ENCODE results near the gene SLC52A3. TPM values are rescaled to one million over a fixed set of nuclear protein-coding genes. Genes with fewer than 3 reads are reported as not detected.

Gene SLC52A3
- total RNA-seq, 2 experiments from 2014 or later = not detected

GRCh38 chr20:760751-761417 lies 7.4 kb downstream of the SLC52A3 start:
- peaks cover 10% of the 10 kb centered on the region for H3K27me3 Mint-ChIP-seq
- H3K36me3 Mint-ChIP-seq (ENCODE audit: low read depth) = no peaks in the 10 kb centered on the region
- no peak overlapping the region for H3K27ac Mint-ChIP-seq
- H3K9me3 Mint-ChIP-seq = no peaks in the 10 kb centered on the region
- H3K4me3 Mint-ChIP-seq = no peak overlapping the region
- POLR2A ChIA-PET = no interaction called here
- DNase-seq = peak; percentile 17
- peaks cover 6% of the 10 kb centered on the region for H3K4me1 Mint-ChIP-seq
- CTCF ChIA-PET = no interaction called here

GRCh38 chr20:757506-757905 lies 10.8 kb downstream of the SLC52A3 start:
- no peaks in the 10 kb centered on the region for H3K9me3 Mint-ChIP-seq
- no peak overlapping the region for H3K4me3 Mint-ChIP-seq
- H3K36me3 Mint-ChIP-seq (ENCODE audit: low read depth) = no peaks in the 10 kb centered on the region
- ChIA-PET CTCF (no interaction called here), POLR2A (no interaction called here)
- peaks cover 9% of the 10 kb centered on the region for H3K4me1 Mint-ChIP-seq
- no peak overlapping the region for H3K27ac Mint-ChIP-seq
- peaks cover 13% of the 10 kb centered on the region for H3K27me3 Mint-ChIP-seq
- no peak for DNase-seq

- ChIA-PET CTCF (interaction anchor here (0.6 kb wide), 1 partner anchor 39 kb away, joined by 3 read pairs; no protein-coding TSS in a partner anchor), POLR2A (no interaction called here)
- Mint-ChIP-seq H3K4me3 (no peak overlapping the region), H3K9me3 (no peaks in the 10 kb centered on the region), H3K27ac (no peak overlapping the region), H3K36me3 (ENCODE audit: low read depth) (no peaks in the 10 kb centered on the region), H3K4me1 (peaks cover 9% of the 10 kb centered on the region), H3K27me3 (peaks cover 15% of the 10 kb centered on the region)
- DNase-seq = no peak
These were observed 12.4 kb downstream of the SLC52A3 start for GRCh38 chr20:755941-756340.

- H3K4me1 Mint-ChIP-seq = peaks cover 9% of the 10 kb centered on the region
- H3K27me3 Mint-ChIP-seq = peaks cover 15% of the 10 kb centered on the region
- H3K4me3 Mint-ChIP-seq = no peak overlapping the region
- H3K27ac Mint-ChIP-seq = no peak overlapping the region
- DNase-seq = no peak
- CTCF ChIA-PET = no interaction called here
- no peaks in the 10 kb centered on the region for H3K9me3 Mint-ChIP-seq
- H3K36me3 Mint-ChIP-seq (ENCODE audit: low read depth) = no peaks in the 10 kb centered on the region
- POLR2A ChIA-PET = no interaction called here
These were observed 13.4 kb downstream of the SLC52A3 start for GRCh38 chr20:754904-755303.

- ChIA-PET CTCF (no interaction called here), POLR2A (no interaction called here)
- Mint-ChIP-seq H3K4me3 (no peak overlapping the region), H3K27ac (no peak overlapping the region), H3K27me3 (peaks cover 15% of the 10 kb centered on the region), H3K4me1 (peaks cover 9% of the 10 kb centered on the region), H3K36me3 (ENCODE audit: low read depth) (no peaks in the 10 kb centered on the region), H3K9me3 (no peaks in the 10 kb centered on the region)
- no peak for DNase-seq
These were observed 14.2 kb downstream of the SLC52A3 start for GRCh38 chr20:753897-754635.

- no peak for DNase-seq
- CTCF ChIA-PET = no interaction called here
- POLR2A ChIA-PET = no interaction called here
- Mint-ChIP-seq H3K27me3 (peaks cover 12% of the 10 kb centered on the region), H3K27ac (no peak overlapping the region), H3K9me3 (no peaks in the 10 kb centered on the region), H3K36me3 (ENCODE audit: low read depth) (no peaks in the 10 kb centered on the region), H3K4me3 (no peak overlapping the region), H3K4me1 (peaks cover 9% of the 10 kb centered on the region)
These were observed 15.2 kb downstream of the SLC52A3 start for GRCh38 chr20:753136-753535.

- ChIA-PET POLR2A (no interaction called here), CTCF (no interaction called here)
- no peak overlapping the region for H3K27ac Mint-ChIP-seq
- peaks cover 2% of the 10 kb centered on the region for H3K4me1 Mint-ChIP-seq
- DNase-seq = no peak
- H3K9me3 Mint-ChIP-seq = no peaks in the 10 kb centered on the region
- H3K4me3 Mint-ChIP-seq = no peak overlapping the region
- no peaks in the 10 kb centered on the region for H3K36me3 Mint-ChIP-seq (ENCODE audit: low read depth)
- peaks cover 6% of the 10 kb centered on the region for H3K27me3 Mint-ChIP-seq
These were observed 16.0 kb downstream of the SLC52A3 start for GRCh38 chr20:752291-752690.

- ChIA-PET CTCF (no interaction called here), POLR2A (no interaction called here)
- Mint-ChIP-seq H3K4me1 (peaks cover 2% of the 10 kb centered on the region), H3K36me3 (ENCODE audit: low read depth) (no peaks in the 10 kb centered on the region), H3K4me3 (no peak overlapping the region), H3K9me3 (no peaks in the 10 kb centered on the region), H3K27ac (no peak overlapping the region), H3K27me3 (peaks cover 6% of the 10 kb centered on the region)
- no peak for DNase-seq
These were observed 16.5 kb downstream of the SLC52A3 start for GRCh38 chr20:751761-752160.

- ChIA-PET POLR2A (no interaction called here), CTCF (no interaction called here)
- Mint-ChIP-seq H3K4me3 (no peak overlapping the region), H3K27me3 (peaks cover 6% of the 10 kb centered on the region), H3K9me3 (peaks cover 4% of the 10 kb centered on the region), H3K4me1 (peaks cover 2% of the 10 kb centered on the region), H3K36me3 (ENCODE audit: low read depth) (no peaks in the 10 kb centered on the region), H3K27ac (no peak overlapping the region)
- DNase-seq = no peak
These were observed 17.5 kb downstream of the SLC52A3 start for GRCh38 chr20:750801-751200.

- Mint-ChIP-seq H3K4me3 (no peak overlapping the region), H3K9me3 (peaks cover 22% of the 10 kb centered on the region), H3K27ac (no peak overlapping the region), H3K27me3 (peaks cover 1% of the 10 kb centered on the region), H3K36me3 (ENCODE audit: low read depth) (peaks cover 2% of the 10 kb centered on the region), H3K4me1 (no peaks in the 10 kb centered on the region)
- no peak for DNase-seq
- ChIA-PET CTCF (interaction anchor here (1.5 kb wide), 1 partner anchor 17 kb away, joined by 3 read pairs; no protein-coding TSS in a partner anchor), POLR2A (no interaction called here)
These were observed 22.5 kb downstream of the SLC52A3 start for GRCh38 chr20:745683-746301.

- Mint-ChIP-seq H3K9me3 (peaks cover 22% of the 10 kb centered on the region), H3K4me3 (no peak overlapping the region), H3K36me3 (ENCODE audit: low read depth) (peaks cover 2% of the 10 kb centered on the region), H3K27me3 (no peaks in the 10 kb centered on the region), H3K27ac (no peak overlapping the region), H3K4me1 (no peaks in the 10 kb centered on the region)
- no peak for DNase-seq
- ChIA-PET CTCF (no interaction called here), POLR2A (no interaction called here)
These were observed 26.1 kb downstream of the SLC52A3 start for GRCh38 chr20:742156-742555.

GRCh38 chr20:741620-742019 lies 26.7 kb downstream of the SLC52A3 start:
- DNase-seq = no peak
- H3K27ac Mint-ChIP-seq = no peak overlapping the region
- peaks cover 22% of the 10 kb centered on the region for H3K9me3 Mint-ChIP-seq
- no peaks in the 10 kb centered on the region for H3K27me3 Mint-ChIP-seq
- CTCF ChIA-PET = no interaction called here
- H3K4me1 Mint-ChIP-seq = no peaks in the 10 kb centered on the region
- peaks cover 2% of the 10 kb centered on the region for H3K36me3 Mint-ChIP-seq (ENCODE audit: low read depth)
- H3K4me3 Mint-ChIP-seq = no peak overlapping the region
- POLR2A ChIA-PET = no interaction called here

- CTCF ChIA-PET = interaction anchor here (1.0 kb wide), 1 partner anchor 25 kb away, joined by 3 read pairs; no protein-coding TSS in a partner anchor
- Mint-ChIP-seq H3K4me3 (no peak overlapping the region), H3K4me1 (no peaks in the 10 kb centered on the region), H3K36me3 (ENCODE audit: low read depth) (no peaks in the 10 kb centered on the region), H3K9me3 (peaks cover 12% of the 10 kb centered on the region), H3K27me3 (no peaks in the 10 kb centered on the region), H3K27ac (no peak overlapping the region)
- POLR2A ChIA-PET = no interaction called here
- DNase-seq = no peak
These were observed 28.1 kb downstream of the SLC52A3 start for GRCh38 chr20:740162-740561.

All from activated CD4-positive, alpha-beta T cell treated with anti-CD3 and anti-CD28 coated beads, Interleukin-2, amount 10 ng/mL, durations not matched to agents 7 days and 5 days (primary cell).